Activated CD8-positive, alpha-beta memory T cell treated with anti-CD3 and anti-CD28 coated beads for 36 hours (primary cell): ENCODE data around the gene RPS28. TPM values are rescaled to one million over a fixed set of nuclear protein-coding genes. Genes with fewer than 3 reads are reported as not detected.
"Not testable (repeated sequence)": the region's sequence is repeated elsewhere in the genome, so short reads cannot be mapped to it uniquely, and the experiment has no call there.

Experiments
- CTCF ChIA-PET: fragments of 350-600 bp; sonication (Branson Sonifier 250); formaldehyde crosslinking; loops from one replicate; lab custom pipeline; 2021; ENCODE audit warnings: antibody characterized with exemption; lab: Charles Lee
- POLR2A ChIA-PET: fragments of 350-600 bp; sonication (Branson Sonifier 250); formaldehyde crosslinking; loops from one replicate; lab custom pipeline; 2021; ENCODE audit warnings: antibody characterized with exemption; lab: Charles Lee
- total RNA-seq, 2 experiments: library from RNA; stranded (reverse); gene quantifications; one replicate each; pipeline ENCODE4 v1.2.3, GENCODE V29; 2021

RPS28 gene
- total RNA-seq, 2 experiments from 2014 or later, result 2,077 to 2,155 TPM

DNA sequence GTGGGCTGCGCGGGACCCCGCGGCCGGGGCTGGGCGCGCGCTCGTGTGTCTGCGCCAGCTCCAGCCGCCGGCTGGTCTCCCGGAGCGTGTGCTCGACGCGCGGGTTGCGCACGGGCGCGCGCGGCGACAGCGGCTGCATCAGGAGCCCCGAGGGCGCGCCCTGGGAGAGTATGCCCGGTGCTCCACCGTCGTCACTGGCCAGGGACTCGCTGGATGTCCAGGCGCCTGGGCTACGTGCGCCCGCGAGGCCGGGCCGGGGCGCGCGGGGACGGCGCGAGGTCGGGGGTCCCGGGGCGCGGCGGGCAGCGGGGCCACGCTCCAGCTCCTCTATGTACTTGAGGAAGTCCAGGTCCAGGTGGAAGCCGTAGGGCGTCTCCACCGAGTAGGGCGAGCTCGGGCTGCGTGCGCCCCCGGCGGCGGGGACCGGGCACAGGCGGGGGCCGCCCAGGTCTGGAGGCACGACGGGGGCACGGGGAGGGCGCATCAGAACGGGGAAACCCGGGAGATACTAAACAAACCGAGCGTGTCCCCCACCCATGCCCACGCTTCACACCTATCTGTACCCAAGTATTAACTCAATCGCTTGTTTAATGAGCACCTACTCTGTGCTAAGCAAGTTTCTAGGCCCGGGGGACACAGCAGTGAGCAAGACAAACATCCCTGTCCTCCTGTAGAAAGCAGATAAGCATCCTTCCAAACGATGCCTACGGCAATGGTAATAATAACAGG is 14.2 kb downstream of the RPS28 start:
- ChIA-PET POLR2A (interaction anchor here (1.0 kb wide), 1 partner anchor 110 kb away, joined by 3 read pairs; no protein-coding TSS in a partner anchor), CTCF (interaction anchor here (0.5 to 1.4 kb wide), 7 partner anchors 12 to 333 kb away, joined by 3 read pairs; no protein-coding TSS in a partner anchor)

DNA sequence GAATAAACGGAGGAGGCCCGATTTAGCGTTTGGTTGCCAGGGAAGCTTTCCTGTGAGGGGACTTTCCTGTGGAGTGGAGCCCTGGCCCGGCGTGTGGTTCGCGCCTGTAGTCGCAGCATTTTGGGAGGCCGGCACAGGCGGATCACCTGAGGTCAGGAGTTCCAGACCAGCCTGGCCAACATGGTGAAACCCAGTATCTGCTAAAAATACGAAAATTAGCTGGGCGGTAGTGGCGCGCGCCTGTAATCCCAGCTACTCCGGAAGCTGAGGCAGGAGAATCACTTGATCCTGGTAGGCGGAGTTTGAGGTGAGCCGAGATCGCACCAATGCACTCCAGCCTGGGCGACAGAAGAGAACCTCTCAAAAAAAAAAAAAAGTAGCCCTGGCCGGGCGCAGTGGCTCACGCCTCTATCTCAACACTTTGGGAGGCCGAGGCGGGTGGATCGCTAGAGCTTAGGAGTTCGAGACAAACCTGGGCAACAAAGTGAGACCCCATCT is 14.8 kb downstream of the RPS28 start:
- CTCF ChIA-PET, result interaction anchor here (0.5 to 1.5 kb wide), 4 partner anchors 13 to 245 kb away, joined by 3 to 4 read pairs (median 3); no protein-coding TSS in a partner anchor
- POLR2A ChIA-PET, result interaction anchor here (0.6 to 1.2 kb wide), 2 partner anchors 12 to 1176 kb away, joined by 3 to 4 read pairs; no protein-coding TSS in a partner anchor

DNA sequence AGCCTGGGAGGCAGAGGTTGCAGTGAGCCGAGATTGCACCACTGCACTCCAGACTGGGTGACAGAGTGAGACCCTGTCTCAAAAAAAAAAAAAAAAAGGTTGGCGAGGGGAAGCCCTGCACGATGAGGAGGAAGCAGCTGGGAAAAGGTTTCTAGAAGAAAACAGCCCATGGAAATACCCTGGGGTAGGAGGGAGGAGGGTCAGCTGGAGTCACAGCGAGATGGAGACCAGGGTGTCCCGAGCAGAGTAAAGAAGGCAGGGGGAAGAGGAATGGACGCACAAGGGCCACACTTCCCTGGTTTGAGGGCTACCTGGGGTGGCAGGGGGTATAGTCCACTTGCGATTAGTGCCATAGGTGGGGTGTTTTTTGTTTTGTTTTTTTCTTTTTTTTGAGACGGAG is 15.4 kb downstream of the RPS28 start:
- ChIA-PET CTCF (interaction anchor here (0.6 to 1.5 kb wide), 3 partner anchors 17 to 244 kb away, joined by 3 to 4 read pairs (median 3); no protein-coding TSS in a partner anchor), POLR2A (interaction anchor here (0.6 to 1.2 kb wide), 2 partner anchors 13 to 1177 kb away, joined by 3 to 4 read pairs; no protein-coding TSS in a partner anchor)

DNA sequence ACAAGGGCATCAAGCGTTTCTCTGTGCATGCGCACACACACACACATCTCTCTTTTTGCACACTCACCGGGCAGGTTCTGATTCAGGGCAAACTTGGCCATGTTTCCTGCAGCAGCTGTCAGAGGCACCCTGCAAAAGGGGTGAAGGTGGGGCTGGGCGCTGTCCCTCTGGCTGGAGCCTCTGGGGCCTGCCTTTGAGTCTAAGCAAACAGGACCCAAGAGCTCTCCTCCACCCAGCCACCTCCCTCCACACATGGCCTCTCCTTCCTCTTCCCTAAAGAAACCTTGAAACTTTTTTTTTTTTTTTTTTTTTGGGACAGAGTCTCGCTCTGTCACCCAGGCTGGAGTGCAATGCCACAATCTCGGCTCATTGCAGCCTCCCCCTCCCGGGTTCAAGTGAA is 16.4 kb downstream of the RPS28 start:
- CTCF ChIA-PET, result interaction anchor here (1.5 kb wide), 1 partner anchor 16 kb away, joined by 4 read pairs; no protein-coding TSS in a partner anchor
- POLR2A ChIA-PET, result no interaction called here

DNA sequence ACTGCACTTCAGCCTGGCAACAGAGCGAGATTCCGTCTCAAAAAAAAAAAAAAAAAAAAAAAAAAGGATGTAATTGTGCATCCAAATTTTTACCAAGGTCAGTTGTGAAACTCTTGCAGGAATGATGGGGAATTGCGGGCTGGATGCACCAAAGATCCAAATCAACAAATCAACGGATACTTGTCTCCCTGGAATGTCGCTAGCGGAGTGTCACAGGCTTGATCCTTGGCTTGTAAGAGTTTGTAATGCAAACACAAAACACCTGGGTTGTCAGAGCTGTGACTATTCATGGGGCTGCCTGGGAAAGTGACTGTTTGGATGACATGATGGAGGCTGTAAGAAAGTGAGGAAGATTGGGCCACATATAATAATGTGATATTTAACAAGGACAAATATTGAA is 17.5 kb downstream of the RPS28 start:
- ChIA-PET CTCF (no interaction called here), POLR2A (no interaction called here)

DNA sequence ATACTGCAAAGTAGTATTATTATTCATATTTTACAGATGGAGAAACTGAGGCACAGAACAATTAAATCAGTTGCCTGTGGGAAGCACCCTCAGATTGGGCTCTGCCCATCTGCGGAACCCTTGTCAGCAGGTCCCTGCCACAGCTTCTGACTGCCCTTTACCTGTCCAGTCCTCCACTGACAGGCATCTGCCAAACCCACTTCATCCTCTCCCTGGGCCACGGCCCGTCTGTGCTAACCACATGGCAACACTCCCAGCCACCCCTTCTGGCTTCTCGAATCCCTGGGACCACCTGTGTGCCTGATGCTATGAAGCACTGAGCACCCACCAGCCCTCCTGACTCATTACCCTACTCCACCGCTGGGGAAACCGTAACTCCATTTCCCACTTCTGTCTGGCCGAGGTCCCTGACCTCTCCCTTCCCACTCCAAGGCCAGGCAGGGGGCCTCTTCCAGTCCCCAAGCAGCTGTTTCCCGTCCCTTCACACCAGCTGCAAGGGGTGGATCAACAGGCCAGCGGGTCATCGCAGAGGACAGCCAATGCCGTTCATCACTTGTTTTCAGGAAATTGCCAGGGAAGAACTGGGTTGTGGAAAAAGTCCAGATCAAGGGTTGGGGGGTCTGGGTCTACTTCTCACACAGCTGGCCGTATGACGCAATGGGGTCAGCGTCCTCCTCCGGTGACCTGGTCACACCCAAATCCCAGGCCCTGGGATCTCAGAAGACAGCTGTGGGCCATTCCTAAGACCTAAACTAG is 19.2 kb downstream of the RPS28 start:
- CTCF ChIA-PET, result interaction anchor here (0.7 to 1.0 kb wide), 3 partner anchors 9 to 21 kb away, joined by 3 to 4 read pairs (median 4); no protein-coding TSS in a partner anchor
- POLR2A ChIA-PET, result interaction anchor here (0.5 to 0.8 kb wide), 2 partner anchors 20 to 1849 kb away, joined by 3 to 5 read pairs; partner anchors contain the start of genes NDUFA7 and RPS28

DNA sequence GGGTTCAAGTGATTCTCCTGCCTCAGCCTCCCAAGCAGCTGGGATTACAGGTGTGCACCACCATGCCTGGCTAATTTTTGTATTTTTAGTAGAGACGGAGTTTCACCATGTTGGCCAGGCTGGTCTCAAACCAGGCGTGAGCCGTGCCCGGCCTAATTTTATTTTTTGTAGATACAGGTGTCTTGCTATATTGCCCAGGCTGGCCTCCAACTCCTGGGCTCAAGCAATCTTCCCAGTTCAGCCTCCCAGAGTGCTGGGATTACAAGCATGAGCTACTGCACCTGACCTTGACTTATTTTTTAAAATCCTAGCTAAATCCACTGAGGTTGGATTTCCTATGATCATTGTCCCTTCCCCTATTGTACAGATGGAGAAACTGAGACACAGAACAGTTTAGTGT is 20.2 kb downstream of the RPS28 start:
- ChIA-PET CTCF (interaction anchor here (0.7 to 1.2 kb wide), 4 partner anchors 11 to 165 kb away, joined by 3 to 4 read pairs (median 3); partner anchors contain the start of gene RPS28), POLR2A (interaction anchor here (0.8 kb wide), 1 partner anchor 21 kb away, joined by 3 read pairs; the partner anchor contains the start of genes NDUFA7 and RPS28)

DNA sequence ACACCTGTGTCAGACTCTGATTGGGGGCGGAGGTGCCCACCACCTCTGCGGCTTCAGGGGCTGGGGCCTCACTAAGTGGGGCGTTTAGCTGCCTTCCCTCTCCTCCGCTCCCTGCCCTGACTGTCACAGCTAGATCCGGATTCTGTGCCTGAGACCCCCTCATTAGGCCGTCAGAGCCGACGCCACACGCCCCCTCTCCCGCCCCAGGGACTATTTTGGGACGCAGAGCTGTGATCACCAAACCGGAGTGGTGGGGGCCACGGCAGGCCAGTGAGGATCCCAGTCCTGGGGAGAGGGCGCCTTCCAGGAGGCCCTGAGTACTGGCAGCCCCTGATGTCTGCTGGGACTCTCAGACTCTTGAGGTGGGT is 21.0 kb downstream of the RPS28 start:
- ChIA-PET CTCF (interaction anchor here (0.8 to 2.9 kb wide), 3 partner anchors 12 to 164 kb away, joined by 3 to 19 read pairs (median 3); partner anchors contain the start of gene RPS28), POLR2A (interaction anchor here (0.5 kb wide), 1 partner anchor 20 kb away, joined by 6 read pairs; no protein-coding TSS in a partner anchor)

DNA sequence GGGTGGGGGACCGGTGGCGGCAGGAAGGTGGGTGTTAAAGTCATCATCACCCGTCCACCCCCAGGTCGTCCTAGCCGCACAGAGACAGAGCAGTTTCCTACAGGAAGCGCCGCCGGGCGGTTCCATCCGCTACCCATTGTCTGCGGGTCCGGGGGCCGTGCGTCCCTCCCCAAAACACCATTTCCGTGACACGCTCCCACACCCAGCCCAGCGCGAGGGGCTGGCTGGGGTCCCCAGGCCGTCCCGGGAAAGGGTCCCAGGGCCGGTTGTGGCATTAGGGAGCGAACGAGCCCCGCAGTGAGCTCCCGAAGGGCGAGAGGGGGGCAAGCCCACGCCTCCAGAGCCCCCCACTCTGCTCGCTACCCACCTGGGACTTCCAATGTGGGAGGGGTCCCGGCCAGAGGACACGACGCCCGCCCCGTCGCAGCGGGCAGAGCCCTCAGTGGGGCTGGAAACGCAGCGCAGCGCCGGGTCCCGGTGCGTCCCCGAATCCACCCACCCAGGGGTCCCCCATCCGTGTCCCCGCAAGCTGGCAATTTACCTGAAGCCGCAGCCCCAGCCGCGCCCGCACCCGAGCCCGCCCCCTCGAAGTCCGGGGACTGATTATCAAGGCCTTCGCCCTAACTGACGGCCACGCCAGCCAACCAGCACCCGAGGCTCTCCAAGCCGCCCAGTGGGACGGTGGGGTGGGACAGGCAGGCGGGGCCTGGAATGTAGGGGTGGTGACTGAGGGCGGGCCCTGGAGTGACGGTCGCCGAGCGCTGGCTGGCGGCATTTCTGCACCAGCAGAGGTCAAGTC is 21.6 kb downstream of the RPS28 start, which contains the start of gene KANK3:
Gene KANK3, minus strand, starts transcription at position 579 of the 799 bp plus-strand sequence. CDS start 5,434 bp downstream, outside the sequence.
- POLR2A ChIA-PET, result interaction anchor here (0.5 to 0.6 kb wide), 3 partner anchors 20 to 61 kb away, joined by 4 to 6 read pairs (median 6); no protein-coding TSS in a partner anchor
- CTCF ChIA-PET, result interaction anchor here (0.6 to 2.9 kb wide), 4 partner anchors 11 to 220 kb away, joined by 3 to 19 read pairs (median 3); no protein-coding TSS in a partner anchor

DNA sequence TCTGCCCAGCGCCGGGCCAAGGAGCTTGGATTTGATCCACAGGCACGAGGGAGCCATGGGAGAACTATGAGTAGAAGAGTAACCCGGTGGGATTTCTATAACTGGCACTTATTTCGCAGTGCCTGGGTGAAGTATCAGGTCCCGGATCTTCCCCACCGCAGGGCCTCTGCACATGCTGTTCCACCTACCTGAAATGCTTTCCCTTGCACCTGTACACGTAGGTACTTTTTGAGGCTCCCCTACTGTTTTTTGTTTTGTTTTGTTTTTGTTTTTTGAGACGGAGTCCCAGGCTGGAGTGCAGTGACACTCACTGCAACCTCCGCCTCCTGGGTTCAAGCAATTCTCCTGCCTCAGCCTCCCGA is 22.2 kb downstream of the RPS28 start:
- ChIA-PET POLR2A (interaction anchor here (1.5 kb wide), 1 partner anchor 47 kb away, joined by 4 read pairs; the partner anchor contains the start of gene RAB11B), CTCF (interaction anchor here (0.6 to 2.9 kb wide), 3 partner anchors 10 to 220 kb away, joined by 3 to 19 read pairs (median 3); no protein-coding TSS in a partner anchor)

DNA sequence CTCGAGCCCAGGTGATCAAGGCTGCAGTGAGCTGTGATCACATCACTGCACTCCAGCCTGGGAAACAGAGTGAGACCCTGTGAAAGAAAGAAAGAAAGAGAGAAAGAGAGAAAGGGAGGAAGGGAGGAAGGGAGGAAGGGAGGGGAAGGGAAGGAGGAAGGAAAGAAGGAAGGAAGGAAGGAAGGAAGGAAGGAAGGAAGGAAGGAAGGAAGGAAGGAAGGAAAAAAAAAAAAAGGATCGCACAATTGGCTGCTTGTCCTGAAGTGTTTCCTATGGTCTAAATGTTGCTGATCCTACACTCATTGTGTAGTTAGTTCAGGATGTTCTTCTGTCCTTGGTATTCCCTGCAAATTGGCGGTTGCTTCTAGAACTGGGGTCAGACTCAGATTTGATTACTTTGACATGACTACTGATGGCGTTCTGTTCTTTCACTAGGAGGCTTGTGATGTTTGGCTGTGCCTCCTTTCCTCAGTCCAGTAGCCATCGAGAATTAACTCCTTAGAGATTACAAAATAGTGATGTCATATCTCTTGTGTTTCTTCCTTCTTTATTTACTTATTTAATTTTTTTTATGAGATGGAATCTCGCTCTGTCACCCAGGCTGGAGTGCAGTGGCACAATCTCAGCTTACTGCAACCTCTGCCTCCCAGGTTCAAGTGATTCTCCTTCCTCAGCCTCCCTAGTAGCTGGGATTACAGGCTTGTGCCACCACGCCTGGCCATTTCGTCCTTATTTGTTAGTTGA is 28.5 kb downstream of the RPS28 start:
- CTCF ChIA-PET, POLR2A ChIA-PET: not testable (repeated sequence)

DNA sequence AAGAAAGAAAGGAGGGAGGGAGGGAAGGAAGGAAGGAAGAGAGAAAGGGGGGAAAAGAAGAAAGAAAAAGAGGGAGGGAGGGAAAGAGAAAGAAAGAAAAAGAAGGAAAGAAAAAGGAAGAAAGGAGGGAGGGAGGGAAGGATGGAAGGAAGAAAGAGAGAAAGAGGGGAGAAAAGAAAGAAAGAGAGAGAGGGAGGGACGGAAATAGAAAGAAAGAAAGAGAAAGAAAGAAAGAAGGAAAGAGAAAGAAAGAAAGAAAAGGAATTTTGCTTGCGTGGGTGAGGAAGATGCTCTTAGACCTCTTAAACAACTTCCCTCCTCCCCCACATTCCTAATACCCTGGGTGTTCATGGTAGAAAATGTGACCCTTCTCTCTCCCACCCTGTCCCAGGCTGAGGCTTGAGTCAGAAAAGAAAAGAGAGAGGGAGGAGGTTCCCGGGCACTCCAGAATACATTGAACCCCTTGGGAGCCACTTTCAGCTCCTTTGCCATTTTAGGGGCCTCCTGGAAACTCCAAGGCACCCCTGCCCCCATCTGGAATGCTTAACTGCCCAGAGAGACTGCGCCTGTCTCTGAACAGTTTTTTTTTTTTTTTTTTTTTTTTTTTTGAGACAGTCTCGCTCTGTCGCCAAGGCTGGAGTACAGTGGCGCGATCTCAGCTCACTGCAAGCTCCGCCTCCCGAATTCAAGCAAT is 31.0 kb downstream of the RPS28 start:
- POLR2A ChIA-PET, result no interaction called here
- CTCF ChIA-PET, result interaction anchor here (0.6 to 2.2 kb wide), 8 partner anchors 11 to 287 kb away, joined by 3 to 21 read pairs (median 4); partner anchors contain the start of gene MARCHF2

DNA sequence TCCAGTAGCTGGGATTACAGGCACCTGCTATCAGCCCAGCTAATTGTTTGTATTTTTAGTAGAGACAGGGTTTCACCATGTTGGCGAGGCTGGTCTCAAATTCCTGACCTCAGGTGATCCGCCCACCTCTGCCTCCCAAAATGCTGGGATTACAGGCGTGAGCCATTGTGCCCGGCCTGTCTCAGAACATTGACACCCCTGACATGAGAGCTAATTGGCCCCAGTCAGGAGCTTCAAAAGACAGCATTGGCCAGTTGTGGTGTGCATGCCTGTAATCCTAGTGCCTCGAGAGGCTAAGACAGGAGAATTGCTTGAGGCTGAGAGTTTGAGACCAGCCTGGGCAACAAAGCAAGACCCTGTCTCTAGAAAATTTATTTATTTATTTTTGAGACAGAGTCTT is 31.5 kb downstream of the RPS28 start:
- POLR2A ChIA-PET, result not testable (repeated sequence)

DNA sequence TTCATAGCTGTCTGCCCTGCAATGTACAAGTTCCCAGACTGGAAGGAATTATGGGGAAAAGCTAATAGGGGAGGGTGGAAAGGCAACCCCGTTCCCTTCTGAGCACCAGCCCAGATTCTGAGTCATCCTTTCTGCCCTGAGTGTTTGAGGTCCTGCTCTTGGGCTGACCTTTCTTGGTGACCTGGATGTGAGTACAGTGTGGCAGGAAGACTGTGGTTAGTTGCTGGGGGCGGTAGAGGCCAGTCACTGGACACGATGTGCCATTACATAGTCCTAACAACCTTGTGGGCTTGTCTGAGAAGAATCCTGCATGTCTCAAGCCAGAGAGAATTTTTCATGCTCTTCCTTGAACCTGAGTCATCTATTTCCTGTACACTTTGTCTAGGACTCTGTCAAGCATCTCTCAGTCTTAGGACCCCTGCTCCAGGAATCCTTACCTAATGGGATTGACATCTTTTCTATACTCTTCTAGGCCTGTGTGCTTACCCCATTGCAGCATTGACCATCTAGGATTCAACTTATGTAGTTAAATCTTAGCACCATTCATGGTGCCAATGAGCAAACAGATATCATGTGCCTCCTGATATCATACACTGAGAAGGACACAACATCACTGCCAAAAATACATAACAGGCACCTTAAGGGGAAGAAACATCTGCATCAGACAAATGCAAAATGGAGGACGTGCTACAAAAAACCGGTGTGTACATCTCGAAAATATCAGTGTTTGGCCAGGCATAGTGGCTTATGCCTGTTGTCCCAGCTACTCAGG is 34.5 kb downstream of the RPS28 start:
- POLR2A ChIA-PET, result no interaction called here
- CTCF ChIA-PET, result no interaction called here

More for the DNA sequence above, 31.5 kb downstream of the RPS28 start:
- CTCF ChIA-PET, result interaction anchor here (0.5 to 2.4 kb wide), 17 partner anchors 9 to 527 kb away, joined by 3 to 21 read pairs (median 5); partner anchors contain the start of genes ANGPTL4, KANK3 and MARCHF2

DNA sequence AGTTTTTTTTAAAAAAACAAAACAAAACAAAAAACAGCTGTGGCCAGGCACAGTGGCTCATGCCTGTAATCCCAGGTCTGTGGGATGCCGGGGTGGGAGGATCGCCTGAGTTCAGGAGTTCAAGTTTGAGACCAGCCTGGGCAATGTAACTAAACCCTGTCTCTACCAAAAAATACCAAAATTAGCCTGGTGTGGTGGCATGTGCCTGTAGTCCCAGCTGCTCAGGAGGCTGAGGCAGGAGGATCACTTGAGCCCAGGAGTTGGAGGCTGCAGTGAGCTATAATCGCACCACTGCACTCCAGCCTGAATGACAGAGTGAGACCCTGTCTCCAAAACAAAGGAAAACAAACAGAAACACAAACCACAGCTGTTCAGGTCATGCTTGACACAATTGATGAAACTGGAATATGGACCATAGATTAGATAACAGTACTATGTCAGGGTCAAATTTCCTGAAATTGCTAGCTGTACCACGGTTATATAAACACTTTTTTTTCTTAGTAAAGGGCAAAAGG is 35.8 kb downstream of the RPS28 start:
- ChIA-PET POLR2A (interaction anchor here (0.5 kb wide), 1 partner anchor 1820 kb away, joined by 4 read pairs; no protein-coding TSS in a partner anchor), CTCF (interaction anchor here (0.6 to 0.8 kb wide), 4 partner anchors 16 to 309 kb away, joined by 3 to 4 read pairs (median 4); no protein-coding TSS in a partner anchor)
